HG02852 (cell line): ENCODE results near the gene ASCC1.
"Not testable (repeated sequence)": the region's sequence is repeated elsewhere in the genome, so short reads cannot be mapped to it uniquely, and the experiment has no call there.

Experiments
- ATAC-seq: cut with Tn5 transposase; IDR thresholded peaks from one replicate; pipeline ENCODE4 v1.9.1; 2021; ENCODE audit warnings: mild to moderate bottlenecking, moderate library complexity; ENCODE audit not compliant: unreplicated experiment

ASCC1 gene

DNA sequence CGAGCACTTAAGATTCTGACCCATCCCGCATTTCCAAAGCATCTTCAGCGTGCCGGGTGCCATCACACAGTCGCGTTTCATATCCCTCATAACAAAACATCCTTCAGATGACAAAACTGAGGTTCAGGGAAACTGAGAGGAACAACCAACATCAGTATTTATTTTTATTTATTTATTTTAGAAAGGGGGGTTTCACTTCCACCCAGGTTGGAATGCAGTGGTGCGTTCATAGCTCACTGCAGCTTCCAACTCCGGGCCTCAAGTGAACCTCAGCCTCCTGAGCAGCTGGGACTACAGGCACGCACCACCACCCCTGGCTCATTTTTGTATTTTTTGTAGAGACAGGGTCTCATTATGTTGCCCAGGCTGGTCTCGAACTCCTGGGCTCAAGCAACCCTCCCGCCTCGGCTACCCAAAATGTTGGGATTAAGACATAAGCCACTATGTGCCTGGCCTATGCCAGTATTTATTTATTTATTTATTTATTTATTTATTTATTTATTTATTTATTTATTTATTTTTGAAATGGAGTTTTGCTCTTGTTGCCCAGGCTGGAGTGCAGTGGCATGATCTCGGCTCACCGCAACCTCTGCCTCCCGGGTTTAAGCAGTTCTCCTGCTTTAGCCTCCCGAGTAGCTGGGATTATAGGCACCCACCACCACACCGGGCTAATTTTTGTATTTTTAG, 33.2 kb upstream of the ASCC1 start:
- ATAC-seq: peak; percentile 13

- ATAC-seq: peak; percentile 89
These were observed 32.5 kb upstream of the ASCC1 start for GRCh38 chr10:72248468-72249151.

GRCh38 chr10:72245949-72246525, 30.0 kb upstream of the ASCC1 start:
- ATAC-seq: no peak

DNA sequence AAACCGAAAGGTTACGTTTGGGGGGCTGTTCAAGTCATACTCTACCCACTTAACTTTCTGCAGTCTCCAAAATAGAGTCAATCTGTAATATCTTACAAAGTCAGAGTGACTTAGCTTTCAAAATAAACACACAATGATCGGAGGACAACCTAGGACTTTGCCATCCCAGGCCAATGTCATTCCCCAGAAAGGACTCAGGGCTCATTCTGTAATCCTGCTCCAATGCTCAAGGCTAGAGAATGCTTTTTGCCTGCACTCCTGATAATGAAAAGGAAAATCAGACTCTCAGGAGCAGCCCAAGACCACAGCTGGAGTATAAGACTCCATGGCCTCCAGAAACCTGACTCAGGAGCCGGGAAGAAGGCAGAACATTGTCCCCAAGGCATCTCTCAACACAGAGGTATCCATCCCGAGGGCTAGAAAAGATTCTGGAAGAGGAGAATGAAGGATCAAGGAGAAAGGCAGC, 28.5 kb upstream of the ASCC1 start:
- ATAC-seq: no peak

DNA sequence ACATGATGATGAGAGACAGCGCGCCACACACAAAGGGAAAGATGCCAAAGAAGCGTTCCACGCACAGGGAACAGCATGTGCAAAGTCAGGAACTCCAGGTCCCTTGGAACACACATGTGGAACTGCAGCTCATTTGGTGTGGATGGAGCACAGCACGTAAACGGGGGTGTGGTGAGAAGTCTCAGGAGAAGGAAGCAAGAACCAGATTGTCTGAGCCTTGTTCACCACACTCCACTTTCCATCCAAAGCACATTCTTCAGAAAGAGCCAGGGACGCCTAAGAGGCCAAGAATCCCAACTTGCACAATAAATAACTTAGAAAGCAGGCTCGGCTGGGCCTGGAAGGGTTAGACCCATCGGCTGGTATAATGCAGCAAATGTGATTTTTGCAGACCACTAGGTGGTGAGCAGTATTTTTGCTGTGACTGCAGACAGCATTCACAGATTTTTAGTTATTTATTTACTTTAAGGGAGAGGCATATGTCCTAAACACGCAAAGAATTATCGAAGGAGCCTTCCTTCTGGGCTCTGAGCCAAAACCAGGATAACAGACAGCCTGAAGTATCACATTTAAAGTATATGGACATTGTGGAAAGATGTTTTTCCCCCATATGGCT, 27.9 kb upstream of the ASCC1 start:
- ATAC-seq: no peak

GRCh38 chr10:72242675-72243074, 26.6 kb upstream of the ASCC1 start:
- no peak for ATAC-seq

GRCh38 chr10:72241691-72242252, 25.7 kb upstream of the ASCC1 start:
- ATAC-seq: no peak

- ATAC-seq: no peak
These were observed 24.3 kb upstream of the ASCC1 start for GRCh38 chr10:72240371-72240770.

GRCh38 chr10:72239409-72239808, 23.3 kb upstream of the ASCC1 start:
- no peak for ATAC-seq

- ATAC-seq: no peak
These were observed 22.5 kb upstream of the ASCC1 start for GRCh38 chr10:72238392-72239175.

- ATAC-seq: no peak
These were observed 19.6 kb upstream of the ASCC1 start for GRCh38 chr10:72235544-72236279.

GRCh38 chr10:72234560-72235095, 18.6 kb upstream of the ASCC1 start:
- ATAC-seq: no peak

DNA sequence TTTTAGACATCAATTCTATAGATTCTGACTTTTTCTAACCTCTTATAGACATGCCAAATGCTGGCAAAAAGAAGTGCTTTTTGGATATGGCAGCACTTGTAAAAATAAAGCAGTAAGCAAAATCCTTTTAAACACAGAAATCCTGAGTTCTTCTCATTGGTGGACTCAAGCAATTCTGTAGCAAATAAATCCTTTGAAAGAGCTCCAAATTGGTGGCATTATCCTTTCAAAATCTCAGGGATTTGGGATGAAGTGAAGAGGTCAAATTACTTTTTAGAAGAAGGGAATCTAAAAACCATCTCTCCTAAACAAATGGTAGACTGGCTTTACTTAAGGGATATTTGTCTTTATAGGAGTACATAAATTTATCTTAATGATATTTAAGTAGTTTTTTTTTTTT, 17.5 kb upstream of the ASCC1 start:
- no peak for ATAC-seq

DNA sequence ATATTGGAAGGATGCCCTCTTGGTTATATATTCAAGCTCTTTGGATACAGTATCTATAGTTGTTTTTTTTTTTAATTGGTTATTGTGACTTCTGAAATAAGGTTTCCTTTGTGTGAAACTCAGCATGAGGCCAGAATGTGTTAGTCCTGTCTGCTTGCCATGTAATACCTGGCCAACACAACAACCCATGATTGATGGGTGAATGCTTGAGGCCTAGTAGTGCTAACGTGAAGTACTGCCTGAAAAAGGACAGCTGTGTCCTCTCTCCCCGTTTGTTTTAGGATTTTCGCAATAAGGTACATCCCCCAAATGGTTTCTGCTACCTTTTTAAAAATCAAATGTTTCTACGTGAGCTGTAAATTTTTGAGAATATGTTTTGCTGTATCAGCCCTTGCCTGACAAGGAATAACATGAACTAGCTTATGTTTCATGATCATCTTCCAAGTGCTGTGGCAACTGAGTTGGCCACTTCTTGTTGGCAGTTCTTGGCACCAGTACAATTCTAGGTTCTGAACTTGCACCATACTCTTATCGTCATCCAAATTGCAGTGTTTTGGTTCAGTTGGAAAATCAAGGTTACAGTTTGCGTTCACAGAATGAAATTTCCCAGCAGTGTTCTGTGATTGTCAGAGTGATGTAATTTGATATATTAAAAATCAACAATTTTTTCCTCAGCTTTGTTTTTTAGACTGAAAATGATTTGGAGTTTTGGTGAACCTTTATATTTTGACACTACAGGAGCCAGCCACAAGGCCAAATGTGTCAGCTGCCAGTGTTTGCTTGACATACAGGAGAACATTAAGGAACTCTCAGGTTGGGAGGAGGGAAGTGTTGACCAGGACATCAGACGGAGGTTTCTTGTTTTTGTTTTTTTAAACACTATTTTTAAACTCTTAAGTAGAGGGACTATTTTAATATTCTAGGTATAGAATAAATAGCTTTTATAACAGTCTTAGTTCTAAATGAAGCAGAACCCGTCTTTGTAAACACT, 13.5 kb upstream of the ASCC1 start:
- ATAC-seq: no peak

- ATAC-seq: no peak
These were observed 12.3 kb upstream of the ASCC1 start for GRCh38 chr10:72228318-72228751.

DNA sequence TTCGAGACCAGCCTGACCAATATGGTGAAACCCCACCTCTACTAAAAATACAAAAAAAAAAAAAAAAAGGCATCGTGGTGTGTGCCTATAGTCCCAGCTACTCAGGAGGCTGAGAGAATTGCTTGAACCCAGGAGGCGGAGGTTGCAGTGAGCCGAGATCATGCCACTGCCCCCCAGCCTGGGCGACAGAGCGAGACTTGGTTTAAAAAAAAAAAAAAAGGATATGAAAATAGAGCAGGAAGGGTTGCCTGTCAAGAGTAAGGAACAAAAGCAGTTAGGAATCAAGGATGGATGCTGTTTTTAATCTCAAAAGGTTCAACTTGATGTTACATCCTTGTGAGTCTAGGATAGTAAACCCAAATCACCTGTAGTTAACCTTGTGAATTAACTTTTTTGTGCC, 11.8 kb upstream of the ASCC1 start:
- no peak for ATAC-seq

GRCh38 chr10:72226418-72227027, 10.4 kb upstream of the ASCC1 start:
- ATAC-seq: no peak

GRCh38 chr10:72224191-72224590, 8.1 kb upstream of the ASCC1 start:
- not testable (repeated sequence) for ATAC-seq
